HUDEP-2 (cell line): Measurements from ENCODE around the gene RRBP1.
"Not testable (repeated sequence)": the region's sequence is repeated elsewhere in the genome, so short reads cannot be mapped to it uniquely, and the experiment has no call there.

Experiments
- DNase-seq, 76 experiments: peaks; one replicate each; lab custom pipeline; 2025; ENCODE audit not compliant: unreplicated experiment in 76 of 76; lab: John Stamatoyannopoulos, UW

RRBP1 gene

DNA sequence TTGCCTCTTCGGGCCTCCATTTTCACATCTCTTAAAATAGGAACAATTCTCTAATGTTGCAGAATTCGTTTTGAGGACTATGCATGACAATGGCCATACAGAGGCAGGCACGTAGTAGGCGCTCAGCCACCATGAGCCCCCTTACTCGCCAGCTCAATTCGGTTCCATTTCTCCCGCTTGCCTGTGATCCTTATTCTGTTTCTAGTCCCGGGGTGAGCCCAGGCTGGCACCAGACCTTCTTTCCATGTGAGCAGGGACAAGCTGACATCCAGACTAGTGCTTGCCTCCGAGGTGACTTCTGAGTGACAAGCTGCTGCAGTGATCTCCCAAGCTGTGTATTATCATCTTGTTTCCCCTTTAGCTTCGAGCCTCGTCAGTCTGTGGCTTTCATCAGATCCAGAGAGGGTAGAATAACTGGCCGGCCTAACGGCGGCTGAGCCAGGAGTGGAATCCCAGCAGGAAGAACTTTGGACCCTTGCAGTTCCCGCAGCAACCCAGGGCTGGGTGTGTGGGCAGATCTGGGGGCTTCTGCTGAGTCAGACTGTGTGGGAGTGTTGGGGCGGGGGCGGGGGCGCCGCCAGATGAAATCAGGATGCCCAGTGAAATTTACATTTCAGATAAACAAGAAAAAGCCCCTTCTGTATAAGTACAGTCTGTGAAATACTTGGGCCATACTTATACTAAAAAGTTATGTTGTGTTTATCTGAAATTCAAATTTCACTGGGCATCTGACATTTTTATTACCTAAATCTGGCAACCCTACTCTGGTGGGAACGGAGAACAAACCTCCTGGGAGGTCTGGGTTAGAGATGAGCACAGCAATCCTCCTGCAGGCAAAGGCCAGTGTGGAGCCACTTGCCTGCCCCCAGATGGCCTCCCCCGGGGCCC is 28.6 kb upstream of the RRBP1 start:
- no peak for DNase-seq

GRCh38 chr20:17709361-17710293 is 27.6 kb upstream of the RRBP1 start:
- no peak for DNase-seq

DNA sequence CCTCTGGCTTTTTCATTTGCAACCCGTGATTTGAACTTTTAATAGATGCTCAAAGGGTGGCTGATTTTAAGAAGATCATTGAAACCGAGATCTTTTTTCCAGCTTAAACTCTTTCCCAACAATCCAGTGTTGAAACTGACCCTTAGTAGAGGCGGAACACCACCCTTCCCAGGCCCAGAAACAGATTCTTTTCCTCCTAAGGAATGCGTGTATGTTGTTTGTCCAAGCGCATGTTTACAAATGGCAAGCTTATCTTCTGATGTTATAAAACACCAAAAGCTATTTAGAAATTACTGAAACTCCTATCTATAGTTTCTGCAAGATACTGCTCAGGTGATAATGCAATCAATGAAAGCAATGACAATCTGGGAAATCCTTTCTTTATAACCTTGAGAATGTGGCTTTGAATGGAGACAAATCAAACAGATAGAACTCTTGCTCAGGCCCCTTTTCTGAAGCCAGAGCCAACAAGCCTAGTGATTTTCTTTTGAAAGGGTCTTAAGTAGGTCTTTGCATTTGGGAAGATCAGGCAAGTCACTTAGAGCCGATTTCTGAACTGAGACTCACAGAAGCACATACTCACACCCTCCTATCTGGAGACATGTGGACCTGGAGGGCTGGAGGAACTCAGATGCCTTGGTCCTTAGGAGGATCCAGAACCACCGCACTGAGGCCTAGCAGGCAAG is 26.8 kb upstream of the RRBP1 start:
- no peak for DNase-seq

GRCh38 chr20:17707951-17708350 is 25.9 kb upstream of the RRBP1 start:
- not testable (repeated sequence) for DNase-seq

GRCh38 chr20:17706632-17707031 is 24.6 kb upstream of the RRBP1 start:
- DNase-seq, result no peak

- DNase-seq, result no peak
These were observed 23.9 kb upstream of the RRBP1 start for GRCh38 chr20:17705916-17706315.

DNA sequence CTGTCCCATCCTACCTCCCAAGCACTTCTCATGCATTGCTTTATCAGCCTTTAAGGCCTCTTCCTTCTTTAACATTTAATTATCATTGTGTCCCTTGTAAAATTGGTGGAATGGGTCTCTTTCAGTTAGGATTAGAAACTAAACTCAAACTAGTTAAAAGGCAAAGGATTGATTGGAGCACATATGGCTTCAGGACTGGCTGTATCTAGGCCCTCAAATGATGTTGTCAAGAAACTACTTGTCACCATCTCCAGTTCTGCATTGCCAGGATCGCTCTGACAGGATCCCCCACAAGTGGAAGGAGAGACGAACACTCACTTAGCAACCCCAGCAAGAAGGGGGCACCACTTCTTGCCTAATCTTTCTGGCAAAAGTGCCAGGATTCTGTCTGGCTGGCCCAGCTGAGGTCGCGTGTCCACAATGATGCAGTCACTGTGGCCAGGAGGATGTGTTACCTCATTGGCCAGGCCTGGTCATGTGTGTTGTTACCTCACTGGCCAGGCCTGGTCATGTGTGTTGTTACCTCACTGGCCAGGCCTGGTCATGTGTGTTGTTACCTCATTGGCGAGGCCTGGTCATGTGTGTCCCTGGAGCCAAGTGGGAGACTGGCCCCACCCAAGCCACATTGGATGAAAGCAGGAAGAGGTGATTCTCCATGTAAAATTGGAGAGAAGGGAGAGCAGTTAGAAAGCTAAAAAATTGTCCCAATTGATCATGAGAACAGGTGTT is 22.7 kb upstream of the RRBP1 start:
- no peak for DNase-seq

DNA sequence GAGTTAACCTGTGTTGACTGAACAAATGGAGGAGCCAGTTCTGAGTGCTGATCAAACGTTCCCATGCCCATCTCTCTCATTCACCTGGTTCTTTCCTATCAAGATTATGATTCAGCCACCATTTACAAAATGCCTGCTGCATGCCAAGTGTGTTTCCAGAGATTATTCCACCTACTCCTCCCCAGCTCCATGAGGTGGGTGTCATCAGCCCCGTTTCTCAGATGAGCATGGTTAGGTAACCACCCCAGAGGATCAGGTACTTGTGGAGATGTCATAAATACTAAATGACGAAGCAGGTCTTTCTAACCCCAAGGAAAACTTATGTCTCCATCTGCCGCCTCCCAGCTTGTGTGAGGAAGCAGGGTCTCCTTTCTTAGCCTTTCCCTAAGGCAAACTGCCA is 19.8 kb upstream of the RRBP1 start:
- no peak for DNase-seq

DNA sequence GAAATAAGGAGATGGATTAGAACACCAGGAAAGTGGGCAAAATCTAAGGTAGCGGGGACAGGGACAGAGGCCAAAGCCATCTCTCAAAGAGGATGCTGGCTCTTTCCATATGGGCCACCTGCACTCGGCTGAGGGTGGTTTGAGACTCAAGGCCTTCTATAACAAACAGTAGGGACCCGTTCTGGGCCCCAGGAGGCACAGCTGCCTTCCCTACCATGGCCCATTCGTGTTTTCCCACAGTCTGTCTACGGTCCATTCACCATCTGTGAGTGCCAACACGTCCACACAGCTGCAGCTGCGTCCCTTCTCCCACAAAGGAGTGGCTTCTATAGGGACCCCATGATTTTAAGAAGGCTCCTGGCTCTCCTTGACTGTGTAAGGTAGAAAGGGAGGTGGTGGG is 18.6 kb upstream of the RRBP1 start:
- no peak for DNase-seq

DNA sequence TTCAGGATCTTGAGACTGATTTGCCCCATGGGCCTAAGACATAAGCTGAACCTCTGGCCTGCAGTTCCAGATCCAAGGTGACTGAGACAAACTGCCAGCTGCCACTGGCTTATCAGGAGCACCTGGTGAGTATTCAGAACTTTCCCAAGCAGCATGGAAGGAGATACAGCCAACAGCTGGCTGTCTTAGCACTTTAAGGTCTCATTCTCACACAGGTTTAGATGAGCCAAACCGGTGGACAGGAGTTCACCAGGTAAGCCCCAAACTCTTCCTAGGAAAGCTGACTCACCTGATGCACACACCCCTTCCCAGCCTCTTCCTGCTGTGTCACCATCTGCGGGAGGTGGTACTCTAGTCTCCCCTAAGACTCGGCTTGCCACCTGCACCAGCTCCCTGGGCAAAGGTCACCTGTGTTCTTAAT is 17.9 kb upstream of the RRBP1 start, which contains the start of gene BANF2:
TSS of gene BANF2 (plus strand) at position 36 of the 421 bp plus-strand sequence. CDS start 25,060 bp downstream, outside the sequence.
- DNase-seq, result no peak

- DNase-seq, result no peak
These were observed 16.3 kb upstream of the RRBP1 start for GRCh38 chr20:17698384-17698783.

GRCh38 chr20:17697171-17697570 is 15.1 kb upstream of the RRBP1 start:
- DNase-seq, result no peak

DNA sequence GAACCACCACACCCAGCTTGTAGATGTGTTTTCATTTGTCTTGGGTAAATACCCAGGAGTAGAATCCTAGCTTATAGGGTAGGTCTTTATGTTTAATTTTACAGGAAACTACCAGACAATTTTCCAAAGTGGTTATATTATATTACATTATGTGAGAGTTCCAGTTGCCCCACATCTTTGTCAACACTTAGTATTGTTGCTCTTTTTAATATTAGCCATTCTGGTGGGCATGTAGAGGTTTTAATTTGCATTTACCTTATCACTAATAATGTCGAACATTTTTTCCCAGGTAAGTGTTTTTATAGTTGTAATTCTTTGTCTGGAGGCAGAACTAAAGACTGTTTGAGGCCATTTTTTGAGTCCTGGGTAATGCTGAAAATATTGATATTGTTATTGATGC is 14.2 kb upstream of the RRBP1 start:
- DNase-seq, result no peak

DNA sequence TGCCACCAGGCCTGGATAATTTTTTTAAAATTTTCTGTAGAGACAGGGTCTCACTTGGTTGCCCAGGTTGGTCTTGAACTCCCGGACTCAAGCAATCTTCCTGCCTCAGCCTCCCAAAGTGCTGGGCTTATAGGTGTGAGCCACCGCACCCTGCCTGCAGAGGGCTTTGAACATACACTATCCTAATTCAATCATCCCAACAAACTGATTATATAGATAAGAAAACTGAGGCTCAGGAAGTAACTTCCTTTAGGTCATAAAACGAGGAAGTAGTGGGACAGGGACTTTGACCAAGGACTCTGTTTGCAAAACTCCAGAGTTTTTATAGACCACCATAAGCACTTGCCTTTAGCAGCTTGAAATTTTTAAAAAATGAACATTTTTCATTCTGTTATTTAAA is 12.7 kb upstream of the RRBP1 start:
- no peak for DNase-seq

DNA sequence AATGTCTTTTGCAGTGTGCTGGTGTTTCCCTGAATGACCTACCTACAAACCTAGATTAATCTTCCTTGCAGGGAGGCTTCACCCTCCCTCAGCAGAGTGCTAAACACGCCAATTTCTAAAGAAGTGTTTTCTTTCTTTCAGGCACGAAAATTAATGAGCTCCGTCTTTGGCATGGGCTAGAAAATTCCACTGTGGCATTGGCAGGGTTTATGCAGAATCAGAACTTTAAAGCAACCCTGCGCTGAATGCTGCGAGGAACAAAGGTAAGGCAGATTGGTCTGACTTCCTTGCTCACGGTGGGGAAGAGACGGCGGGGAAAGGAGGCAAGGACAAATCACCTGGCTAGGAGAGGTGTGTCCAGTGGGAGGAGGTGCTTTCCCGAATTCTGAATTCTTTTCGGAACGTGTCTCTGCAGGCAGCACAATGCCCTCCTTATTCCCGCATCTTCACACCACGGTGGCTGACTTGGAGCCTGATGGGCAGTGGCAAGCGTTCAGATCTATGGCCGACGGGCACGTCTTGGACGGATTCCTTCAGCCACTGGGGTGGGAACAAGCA is 11.5 kb upstream of the RRBP1 start:
- DNase-seq, result no peak

GRCh38 chr20:17691758-17692157 is 9.7 kb upstream of the RRBP1 start:
- no peak for DNase-seq

DNA sequence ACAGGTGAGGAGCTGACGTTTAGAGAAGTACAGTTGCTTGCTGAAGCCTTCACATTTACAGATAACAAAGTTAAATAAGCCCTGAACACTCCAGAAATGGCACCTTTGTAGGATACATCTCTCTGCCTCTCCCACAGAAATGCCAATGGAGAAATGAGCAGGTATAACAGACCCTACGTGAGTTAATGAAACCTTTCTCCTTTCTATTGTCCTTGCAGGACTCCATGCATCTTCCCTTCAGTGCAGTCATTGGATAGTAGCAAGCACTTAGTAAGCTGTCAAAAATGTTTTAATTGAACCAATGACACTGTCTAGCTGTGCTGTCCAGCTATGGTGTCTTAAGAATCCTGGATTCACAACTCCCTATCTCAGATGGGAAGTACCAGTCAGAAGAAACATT is 8.1 kb upstream of the RRBP1 start:
- DNase-seq, result no peak

DNA sequence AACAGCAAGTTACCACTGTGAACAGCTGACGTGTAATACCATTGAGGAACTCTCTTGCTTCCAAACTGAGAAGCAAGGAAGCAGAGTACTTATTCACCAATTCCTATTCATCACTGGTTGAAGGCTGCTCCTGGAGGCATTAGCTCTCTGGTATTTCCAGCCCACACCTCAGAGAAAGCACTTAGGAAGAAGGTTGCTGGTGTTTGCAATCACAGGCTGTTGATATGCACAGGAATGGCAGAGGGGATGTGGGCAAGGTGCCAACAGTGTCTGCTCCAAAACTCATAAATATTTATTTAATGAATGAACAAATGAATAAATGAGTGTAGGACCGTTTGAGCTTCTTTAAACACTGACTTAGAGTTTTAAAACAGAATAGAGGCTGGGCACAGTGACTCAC is 6.9 kb upstream of the RRBP1 start:
- no peak for DNase-seq

DNA sequence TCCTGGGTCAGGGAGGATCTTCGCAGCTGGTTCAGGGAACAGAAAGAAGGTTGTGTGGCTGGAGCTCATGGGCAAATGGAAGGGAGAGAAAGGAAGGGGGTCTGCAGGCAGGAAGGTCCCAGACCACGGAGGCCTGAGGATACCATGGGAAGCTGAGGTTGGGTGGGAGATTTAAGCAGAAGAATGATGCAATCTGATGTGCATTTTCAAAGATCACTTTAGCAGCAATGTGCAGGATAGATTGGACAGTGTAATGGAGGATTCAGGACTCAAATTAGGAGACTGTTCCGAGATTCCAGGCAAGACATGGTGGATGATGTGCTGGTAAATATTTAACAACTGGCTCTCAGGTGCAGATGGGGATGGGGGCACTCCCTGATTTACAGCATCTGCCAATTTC is 5.8 kb upstream of the RRBP1 start:
- DNase-seq, result no peak

GRCh38 chr20:17685168-17685567 is 3.1 kb upstream of the RRBP1 start:
- no peak for DNase-seq
